IMR-90 (cell line): ENCODE measurements around the gene GMCL2. TPM values are rescaled to one million over a fixed set of nuclear protein-coding genes. Genes with fewer than 3 reads are reported as not detected.

Source experiments
- ATAC-seq: fragments of 200-7000 bp; cut with Tn5 transposase; 2 replicates; pipeline ENCODE4 v1.9.1; 2020; ENCODE audit warnings: low read depth, mild to moderate bottlenecking, moderate library complexity
- BruUV-seq: library from RNA; stranded (reverse); fragments of 400-500 nt; replicated peaks from 2 replicates; lab custom pipeline; 2021; lab: Mats Ljungman, UMichigan
- CTCF ChIA-PET: fragments of 300-600 bp; formaldehyde crosslinking; extraction: SDS; loops from one replicate; lab custom pipeline; 2021; ENCODE audit warnings: antibody characterized with exemption; lab: Yijun Ruan, JAX
- POLR2A ChIA-PET: fragments of 300-600 bp; sonication (Branson Sonifier 250); formaldehyde crosslinking; loops from one replicate; lab custom pipeline; 2022; ENCODE audit warnings: antibody characterized with exemption; ENCODE audit not compliant: unreplicated experiment; lab: Charles Lee
- DNase-seq: peaks from one replicate; pipeline ENCODE4 v3.0.0; 2013
- H2AFZ ChIP-seq: replicated peaks from 2 replicates; pipeline ENCODE3; 2013; ENCODE audit warnings: low read length, mild to moderate bottlenecking; ENCODE audit not compliant: poor library complexity
- H2AK5ac ChIP-seq: 2 replicates; pipeline ENCODE4 v1.6.1; 2013; ENCODE audit warnings: low read depth, low read length, inconsistent platforms
- H2AK9ac ChIP-seq: replicated peaks from 2 replicates; pipeline ENCODE3; 2013; ENCODE audit warnings: mild to moderate bottlenecking, low read depth, low read length, moderate library complexity; ENCODE audit not compliant: poor library complexity
- H2BK120ac ChIP-seq: 2 replicates; pipeline ENCODE4 v1.6.1; 2013; ENCODE audit warnings: low read depth, low read length, inconsistent platforms
- H2BK15ac ChIP-seq: 3 replicates; pipeline ENCODE4 v1.6.1; 2013; ENCODE audit warnings: low read depth, low read length, inconsistent platforms
- H2BK20ac ChIP-seq: 2 replicates; pipeline ENCODE4 v1.6.1; 2013; ENCODE audit warnings: low read depth, mild to moderate bottlenecking, inconsistent platforms, low read length, moderate library complexity
- H2BK5ac ChIP-seq: 2 replicates; pipeline ENCODE4 v1.6.1; 2013; ENCODE audit warnings: mild to moderate bottlenecking, low read depth, low read length, inconsistent platforms; ENCODE audit not compliant: poor library complexity, severe bottlenecking
- H3K14ac ChIP-seq: replicated peaks from 2 replicates; pipeline ENCODE4 v1.6.1; 2013; ENCODE audit warnings: low read depth, low read length, inconsistent platforms
- H3K18ac ChIP-seq: 2 replicates; pipeline ENCODE4 v1.6.1; 2013; ENCODE audit warnings: low read depth, low read length, control low read depth
- H3K23ac ChIP-seq: 2 replicates; pipeline ENCODE4 v1.6.1; 2013; ENCODE audit warnings: low read depth, low read length, inconsistent platforms
- H3K27ac ChIP-seq: 2 replicates; pipeline ENCODE4 v1.5.1; 2013; ENCODE audit warnings: mild to moderate bottlenecking, control low read depth, low read length; ENCODE audit not compliant: insufficient read depth
- H3K27me3 ChIP-seq: 2 replicates; pipeline ENCODE4 v1.6.1; 2013; ENCODE audit warnings: low read length; ENCODE audit not compliant: control insufficient read depth, insufficient read depth
- H3K36me3 ChIP-seq: 2 replicates; pipeline ENCODE4 v1.6.1; 2013; ENCODE audit warnings: low read length, mixed read lengths; ENCODE audit not compliant: control insufficient read depth, insufficient read depth
- H3K4ac ChIP-seq: 2 replicates; pipeline ENCODE4 v1.6.1; 2013; ENCODE audit warnings: low read depth, low read length, inconsistent platforms
- H3K4me1 ChIP-seq: 2 replicates; pipeline ENCODE4 v1.6.1; 2013; ENCODE audit warnings: low read length, mixed read lengths; ENCODE audit not compliant: control insufficient read depth, insufficient read depth
- H3K4me2 ChIP-seq: 2 replicates; pipeline ENCODE4 v1.6.1; 2013; ENCODE audit warnings: low read depth, mild to moderate bottlenecking, control low read depth, low read length, moderate library complexity
- H3K4me3 ChIP-seq: 2 replicates; pipeline ENCODE4 v1.5.1; 2013; ENCODE audit warnings: low read depth, mild to moderate bottlenecking, control low read depth, low read length, moderate library complexity; ENCODE audit not compliant: insufficient read depth
- H3K56ac ChIP-seq: 2 replicates; pipeline ENCODE4 v1.6.1; 2013; ENCODE audit warnings: low read length, inconsistent platforms; ENCODE audit not compliant: insufficient read depth; ENCODE audit errors: extremely low read depth
- H3K79me1 ChIP-seq, 2 experiments: 2 replicates each; pipeline ENCODE4 v1.6.1; 2013; ENCODE audit warnings: low read length in 2 of 2, inconsistent platforms in 1 of 2, low read depth in 1 of 2
- H3K9ac ChIP-seq: 2 replicates; pipeline ENCODE4 v1.6.1; 2013; ENCODE audit warnings: low read depth, low read length, control low read depth
- H3K9me1 ChIP-seq: 2 replicates; pipeline ENCODE4 v1.6.1; 2013; ENCODE audit warnings: low read length, inconsistent platforms; ENCODE audit not compliant: insufficient read depth
- H3K9me3 ChIP-seq: 2 replicates; pipeline ENCODE4 v1.6.1; 2013; ENCODE audit warnings: low read length; ENCODE audit not compliant: control insufficient read depth, insufficient read depth
- H4K20me1 ChIP-seq: 2 replicates; pipeline ENCODE4 v1.6.1; 2013; ENCODE audit warnings: low read length, inconsistent platforms; ENCODE audit not compliant: insufficient read depth
- H4K5ac ChIP-seq: 2 replicates; pipeline ENCODE4 v1.6.1; 2013; ENCODE audit warnings: mild to moderate bottlenecking, low read depth, low read length, control low read depth
- H4K8ac ChIP-seq, 2 experiments: 2 replicates each; pipeline ENCODE4 v1.6.1; 2013; ENCODE audit warnings: low read depth in 2 of 2, low read length in 2 of 2, control low read depth in 1 of 2, inconsistent platforms in 1 of 2
- H4K91ac ChIP-seq: 2 replicates; pipeline ENCODE4 v1.6.1; 2013; ENCODE audit warnings: low read depth, low read length, inconsistent platforms; ENCODE audit not compliant: insufficient read depth
- MAZ ChIP-seq: IDR thresholded peaks from 2 replicates; pipeline ENCODE4 v1.6.1; 2012; ENCODE audit warnings: low read depth, mild to moderate bottlenecking, low read length, improper control_type of control experiment, moderate library complexity, borderline replicate concordance
- POLR2A ChIP-seq: IDR thresholded peaks from 2 replicates; pipeline ENCODE4 v1.6.1; 2012; ENCODE audit warnings: mild to moderate bottlenecking, low read depth, low read length
- WGBS, 2 experiments: methylation state at CpG; one replicate each; pipeline versions ENCODE4 v1.1.5 to v1.1.7; 2013; ENCODE audit warnings: missing lambda C conversion rate in 2 of 2; ENCODE audit not compliant: insufficient read length in 1 of 2; ENCODE audit errors: extremely low coverage in 2 of 2; 5-methylcytosine and 5-hydroxymethylcytosine counted together
- dilution Hi-C: fragments of 300-500 bp; cut with HindIII; formaldehyde crosslinking; loops from one replicate; pipeline ENCODE4 v1.14.3; 2018; ENCODE audit warnings: low sequenced_read_pairs; ENCODE audit not compliant: unreplicated experiment
- in situ Hi-C: fragments of 300-500 bp; cut with MboI; formaldehyde crosslinking; loops from 3 replicates; pipeline ENCODE4 v1.14.3; 2019; ENCODE audit warnings: low sequenced_read_pairs, inconsistent platforms, mixed read lengths
- intact Hi-C: fragments of 100-400 bp; cut with micrococcal nuclease; formaldehyde crosslinking; loops from 2 replicates; pipeline ENCODE4 v1.10.0; 2022
- polyA plus RNA-seq, 3 experiments: library from polyadenylated mRNA; depleted of rRNA; stranded (reverse); fragments of >200 nt; gene quantifications; 2 replicates each; pipeline ENCODE4 v1.2.3, GENCODE V29; 2012; ENCODE audit warnings: low replicate concordance in 1 of 3
- total RNA-seq: library from RNA; depleted of rRNA; stranded (reverse); fragments of >200 nt; gene quantifications from 2 replicates; pipeline ENCODE4 v1.2.3, GENCODE V29; 2012
- TF ChIP-seq, protein P1 (sequence below): fragments of 150-350 bp; IDR thresholded peaks from 2 replicates; pipeline ENCODE4 v1.6.1; 2017; ENCODE audit warnings: mild to moderate bottlenecking, antibody characterized with exemption, low read length, low read depth

The GMCL2 gene
- total and polyA plus RNA-seq, 2 of the 4 experiments (the other 2 are of a cell fraction) = not detected

DNA sequence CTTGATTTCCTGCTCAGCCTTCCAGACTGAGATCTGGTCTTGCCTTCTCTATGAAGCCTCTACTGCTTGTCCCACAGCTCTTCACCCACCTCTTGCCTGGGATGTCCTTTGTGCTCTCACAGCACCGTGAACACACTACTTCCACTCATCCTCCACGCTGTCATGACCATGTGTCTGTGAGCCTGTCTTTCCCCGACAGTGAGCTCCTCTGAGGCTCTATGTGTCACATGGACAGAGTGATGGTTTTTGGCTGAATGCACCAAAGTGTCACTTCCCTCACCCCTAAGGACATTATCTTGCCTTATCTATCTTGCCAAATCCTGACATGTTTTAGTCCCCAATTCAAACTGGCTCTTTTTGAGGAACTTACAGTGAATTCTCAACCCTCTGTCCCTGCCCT, 34.1 kb upstream of the GMCL2 start:
- H2AFZ ChIP-seq = no peak overlapping the region
- H3K9me1 ChIP-seq = peaks cover 17% of the 10 kb centered on the region
- ATAC-seq (no peak), DNase-seq (no peak)
- H3K9ac ChIP-seq = no peak overlapping the region
- peaks cover 9% of the 10 kb centered on the region; the same call in 1 of the 2 replicates for H4K20me1 ChIP-seq
- no TSS peak for BruUV-seq
- no peaks in the 10 kb centered on the region for H3K4me1 ChIP-seq
- H3K18ac ChIP-seq = no peak overlapping the region
- no peak overlapping the region for H2BK120ac ChIP-seq
- H3K36me3 ChIP-seq = peaks cover 33% of the 10 kb centered on the region
- H2AK9ac ChIP-seq = no peak overlapping the region
- H3K4ac ChIP-seq = no peak overlapping the region
- H3K27ac ChIP-seq = no peak overlapping the region
- no peak overlapping the region for H4K91ac ChIP-seq
- in situ Hi-C loops = no loop called here
- dilution Hi-C loops = no loop called here
- H2BK15ac ChIP-seq = no peak overlapping the region
- intact Hi-C loops = no loop called here
- no peak overlapping the region for H3K4me3 ChIP-seq
- no CpG with 5 or more reads among the region's 3 CpGs for WGBS, 2 experiments
- POLR2A ChIA-PET = no interaction called here
- H4K5ac ChIP-seq = no peak overlapping the region
- no peak overlapping the region for H3K14ac ChIP-seq
- H2BK20ac ChIP-seq = no peak overlapping the region
- peaks cover 3 to 37% of the 10 kb centered on the region in 2 experiments; a peak in 3 of 4 replicates for H3K79me1 ChIP-seq
- H3K27me3 ChIP-seq = no peaks in the 10 kb centered on the region
- no peak overlapping the region for H2AK5ac ChIP-seq
- no peak for TF ChIP-seq MAZ
- 0 out of 2 replicates have a peak, but pooled peaks have one; percentile 2 for TF ChIP-seq POLR2A
- TF ChIP-seq, protein P1, sequence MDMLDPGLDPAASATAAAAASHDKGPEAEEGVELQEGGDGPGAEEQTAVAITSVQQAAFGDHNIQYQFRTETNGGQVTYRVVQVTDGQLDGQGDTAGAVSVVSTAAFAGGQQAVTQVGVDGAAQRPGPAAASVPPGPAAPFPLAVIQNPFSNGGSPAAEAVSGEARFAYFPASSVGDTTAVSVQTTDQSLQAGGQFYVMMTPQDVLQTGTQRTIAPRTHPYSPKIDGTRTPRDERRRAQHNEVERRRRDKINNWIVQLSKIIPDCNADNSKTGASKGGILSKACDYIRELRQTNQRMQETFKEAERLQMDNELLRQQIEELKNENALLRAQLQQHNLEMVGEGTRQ = no peak
- no peaks in the 10 kb centered on the region for H3K9me3 ChIP-seq
- no peak overlapping the region for H3K4me2 ChIP-seq
- H4K8ac ChIP-seq = no peak overlapping the region
- no peak overlapping the region for H3K56ac ChIP-seq
- CTCF ChIA-PET = no interaction called here
- H2BK5ac ChIP-seq = no peak overlapping the region
- peak overlapping the region; percentile 4; the same call in 1 of the 2 replicates for H3K23ac ChIP-seq
